OCI-LY1 (cell line): ENCODE data around the gene EIPR1.

Experiments
- H2AFZ ChIP-seq: fragments of 200-600 bp; sonication (generic), shearing (Covaris generic); 2 replicates; pipeline ENCODE4 v1.6.0; 2014; ENCODE audit warnings: antibody characterized with exemption, mild to moderate bottlenecking, low read length
- H3F3A ChIP-seq: fragments of 200-600 bp; sonication (generic), shearing (Covaris generic); 2 replicates; pipeline ENCODE4 v1.6.0; 2014; ENCODE audit warnings: mild to moderate bottlenecking, antibody characterized with exemption, low read length, moderate library complexity; ENCODE audit not compliant: insufficient read depth
- H3K27ac ChIP-seq: fragments of 200-600 bp; sonication (generic); 2 replicates; pipeline ENCODE4 v1.5.1; 2014; ENCODE audit warnings: low read length, mixed run types, mild to moderate bottlenecking, low read depth; ENCODE audit not compliant: poor library complexity, severe bottlenecking
- H3K27me3 ChIP-seq: fragments of 200-600 bp; sonication (generic); 2 replicates; pipeline ENCODE4 v1.6.0; 2014; ENCODE audit warnings: antibody characterized with exemption, mild to moderate bottlenecking, low read length, moderate library complexity; ENCODE audit not compliant: insufficient read depth
- H3K36me3 ChIP-seq: fragments of 200-600 bp; sonication (generic); 2 replicates; pipeline ENCODE4 v1.6.1; 2014; ENCODE audit warnings: mild to moderate bottlenecking, antibody characterized with exemption, low read length, moderate library complexity, mixed read lengths; ENCODE audit not compliant: insufficient read depth
- H3K4me1 ChIP-seq: fragments of 200-600 bp; sonication (generic); 2 replicates; pipeline ENCODE4 v1.5.1; 2014; ENCODE audit warnings: mild to moderate bottlenecking, low read length, moderate library complexity; ENCODE audit not compliant: insufficient read depth, severe bottlenecking
- H3K4me2 ChIP-seq: fragments of 200-600 bp; sonication (generic), shearing (Covaris generic); 2 replicates; pipeline ENCODE4 v1.6.1; 2014; ENCODE audit warnings: low read length
- H3K4me3 ChIP-seq: fragments of 200-600 bp; sonication (generic); 2 replicates; pipeline ENCODE4 v1.5.1; 2014; ENCODE audit warnings: low read length, low read depth, mild to moderate bottlenecking, mixed read lengths; ENCODE audit not compliant: poor library complexity, severe bottlenecking
- H3K79me2 ChIP-seq: fragments of 200-600 bp; shearing (Covaris generic); 2 replicates; pipeline ENCODE4 v1.6.1; 2016; ENCODE audit warnings: mixed run types, low read length, mixed read lengths; ENCODE audit not compliant: insufficient read depth
- H3K9ac ChIP-seq: fragments of 200-600 bp; sonication (generic), shearing (Covaris generic); 2 replicates; pipeline ENCODE4 v1.6.1; 2014; ENCODE audit warnings: mild to moderate bottlenecking, low read length, mixed read lengths
- H3K9me2 ChIP-seq: fragments of 200-600 bp; sonication (generic), shearing (Covaris generic); 2 replicates; pipeline ENCODE4 v1.6.1; 2014; ENCODE audit warnings: low read depth, mild to moderate bottlenecking, low read length, mixed read lengths
- H3K9me3 ChIP-seq: fragments of 200-600 bp; shearing (Covaris generic); 2 replicates; pipeline ENCODE4 v1.6.1; 2014; ENCODE audit warnings: low read length, mixed read lengths
- H4K20me1 ChIP-seq: fragments of 200-600 bp; sonication (generic), shearing (Covaris generic); 2 replicates; pipeline ENCODE4 v1.6.0; 2016; ENCODE audit warnings: mild to moderate bottlenecking, low read length; ENCODE audit not compliant: insufficient read depth
- CTCF ChIP-seq: fragments of 200-600 bp; sonication (generic), shearing (Covaris generic); IDR thresholded peaks from 2 replicates; pipeline ENCODE4 v1.5.1; 2017; ENCODE audit warnings: mild to moderate bottlenecking, antibody characterized with exemption, low read length, moderate library complexity, mixed read lengths
- EZH2 ChIP-seq: fragments of 200-600 bp; sonication (generic), shearing (Covaris generic); IDR thresholded peaks from 2 replicates; pipeline ENCODE4 v1.8.0; 2017; ENCODE audit warnings: borderline replicate concordance, mixed run types, mild to moderate bottlenecking, antibody characterized with exemption, low read length, moderate library complexity, mixed read lengths

The EIPR1 gene

GRCh38 chr2:3282056-3282998, 95.3 kb downstream of the EIPR1 start:
- no peaks in the 10 kb centered on the region for H3K27me3 ChIP-seq
- no peak overlapping the region for H2AFZ ChIP-seq
- no peak overlapping the region for H3K27ac ChIP-seq
- H4K20me1 ChIP-seq, result no peaks in the 10 kb centered on the region
- H3K4me2 ChIP-seq, result no peak overlapping the region
- H3K4me3 ChIP-seq, result no peak overlapping the region
- H3K9ac ChIP-seq, result no peak overlapping the region
- H3K36me3 ChIP-seq, result peaks cover 2% of the 10 kb centered on the region; the same call in 1 of the 2 replicates
- H3K79me2 ChIP-seq, result no peaks in the 10 kb centered on the region
- H3F3A ChIP-seq, result no peaks in the 10 kb centered on the region
- no peaks in the 10 kb centered on the region for H3K9me2 ChIP-seq
- H3K9me3 ChIP-seq, result no peaks in the 10 kb centered on the region
- peaks cover 16% of the 10 kb centered on the region for H3K4me1 ChIP-seq
- TF ChIP-seq CTCF (no peak), EZH2 (no peak)

GRCh38 chr2:3280683-3281520, 96.7 kb downstream of the EIPR1 start:
- H3K27me3 ChIP-seq, result no peaks in the 10 kb centered on the region
- H3F3A ChIP-seq, result no peaks in the 10 kb centered on the region
- H3K9me3 ChIP-seq, result peaks cover 2% of the 10 kb centered on the region; the same call in 1 of the 2 replicates
- no peak for TF ChIP-seq CTCF
- TF ChIP-seq EZH2, result no peak
- H3K36me3 ChIP-seq, result peaks cover 2% of the 10 kb centered on the region; the same call in 1 of the 2 replicates
- no peak overlapping the region for H3K4me3 ChIP-seq
- H3K4me1 ChIP-seq, result peaks cover 23% of the 10 kb centered on the region
- H2AFZ ChIP-seq, result no peak overlapping the region
- H3K9me2 ChIP-seq, result no peaks in the 10 kb centered on the region
- H3K4me2 ChIP-seq, result no peak overlapping the region
- no peaks in the 10 kb centered on the region for H4K20me1 ChIP-seq
- no peaks in the 10 kb centered on the region for H3K79me2 ChIP-seq
- H3K9ac ChIP-seq, result no peak overlapping the region
- no peak overlapping the region for H3K27ac ChIP-seq

- H3K9me3 ChIP-seq, result peaks cover 9% of the 10 kb centered on the region
- no peak overlapping the region for H3K9ac ChIP-seq
These were observed 97.4 kb downstream of the EIPR1 start for GRCh38 chr2:3280197-3280596.

More at GRCh38 chr2:3280197-3280596, 97.4 kb downstream of the EIPR1 start:
- no peaks in the 10 kb centered on the region for H4K20me1 ChIP-seq
- H3K4me1 ChIP-seq, result peaks cover 23% of the 10 kb centered on the region
- no peak overlapping the region for H2AFZ ChIP-seq
- H3K79me2 ChIP-seq, result no peaks in the 10 kb centered on the region; the same call in 1 of the 2 replicates
- no peak overlapping the region for H3K27ac ChIP-seq
- H3F3A ChIP-seq, result no peaks in the 10 kb centered on the region
- H3K36me3 ChIP-seq, result peaks cover 2% of the 10 kb centered on the region
- no peak overlapping the region for H3K4me2 ChIP-seq
- no peaks in the 10 kb centered on the region for H3K27me3 ChIP-seq
- H3K9me2 ChIP-seq, result no peaks in the 10 kb centered on the region
- H3K4me3 ChIP-seq, result no peak overlapping the region
- TF ChIP-seq EZH2, result no peak
- no peak for TF ChIP-seq CTCF
